Activated CD8-positive, alpha-beta memory T cell treated with anti-CD3 and anti-CD28 coated beads for 24 hours (primary cell): Measurements from ENCODE around the gene LAMA5.

Source experiments
- DNase-seq: peaks from one replicate; pipeline ENCODE4 v3.0.0-alpha.2; 2020

The LAMA5 gene

GRCh38 chr20:62311832-62312661 is 55.1 kb downstream of the LAMA5 start:
- no peak for DNase-seq

- no peak for DNase-seq
Measured at GRCh38 chr20:62311150-62311549, 56.0 kb downstream of the LAMA5 start.

DNA sequence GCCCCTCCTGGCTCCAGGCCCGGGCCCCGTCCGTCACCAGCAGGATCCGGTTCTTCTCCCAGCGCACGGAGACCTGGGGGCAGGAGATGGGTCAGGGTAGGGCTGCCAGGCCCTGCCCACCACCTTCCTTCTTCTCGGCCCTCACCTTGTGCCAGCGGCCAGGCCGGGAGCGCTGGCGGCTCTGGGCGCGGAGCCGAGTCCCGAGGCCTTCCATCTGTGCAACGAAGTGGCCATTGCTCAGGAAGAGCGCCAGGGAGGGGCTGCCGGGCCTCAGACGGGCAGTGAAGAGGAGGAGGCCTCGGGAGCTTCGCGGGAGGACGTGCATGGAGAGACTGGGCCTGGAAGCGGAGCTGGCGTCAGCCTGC is 56.4 kb downstream of the LAMA5 start:
- no peak for DNase-seq

DNA sequence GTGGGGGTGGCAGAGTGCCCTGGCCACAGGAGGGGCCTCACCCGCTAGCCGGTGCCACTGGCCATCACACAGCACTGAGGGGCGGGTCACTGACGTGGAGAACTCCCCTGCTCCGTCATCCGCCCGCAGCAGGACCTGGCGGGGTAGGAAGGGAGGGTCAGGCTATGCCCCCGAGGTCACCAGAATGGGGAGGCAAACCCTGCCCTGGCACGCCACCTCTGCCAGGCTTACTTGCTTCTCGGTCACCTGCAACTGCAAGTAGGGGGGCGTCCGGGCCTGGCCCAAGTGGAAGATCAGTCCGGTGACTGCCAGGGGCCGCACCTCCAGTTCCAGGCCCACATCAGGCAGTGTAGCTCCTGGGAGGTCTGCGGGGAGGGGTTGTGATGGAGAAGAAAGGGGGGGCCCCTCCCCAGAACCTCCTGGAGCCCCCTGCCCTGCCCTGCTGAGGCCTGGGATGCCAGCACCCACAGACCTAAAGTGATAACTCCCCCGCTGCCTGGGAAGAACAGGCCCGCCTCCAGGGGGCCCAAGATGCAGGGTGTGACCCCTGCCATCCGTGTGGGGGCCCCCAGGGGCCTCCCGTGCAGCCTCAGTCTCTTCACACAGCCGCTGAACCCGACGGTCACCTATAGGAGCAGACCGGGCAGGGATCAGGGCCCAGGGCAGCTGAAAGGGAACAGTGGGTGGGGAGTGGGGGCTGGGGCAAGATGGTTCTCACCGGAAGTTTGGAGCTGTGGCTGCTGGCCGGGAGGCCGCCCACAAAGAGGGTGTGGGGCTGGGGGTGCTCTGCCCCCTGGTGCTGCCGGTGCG is 57.0 kb downstream of the LAMA5 start:
- no peak for DNase-seq

DNA sequence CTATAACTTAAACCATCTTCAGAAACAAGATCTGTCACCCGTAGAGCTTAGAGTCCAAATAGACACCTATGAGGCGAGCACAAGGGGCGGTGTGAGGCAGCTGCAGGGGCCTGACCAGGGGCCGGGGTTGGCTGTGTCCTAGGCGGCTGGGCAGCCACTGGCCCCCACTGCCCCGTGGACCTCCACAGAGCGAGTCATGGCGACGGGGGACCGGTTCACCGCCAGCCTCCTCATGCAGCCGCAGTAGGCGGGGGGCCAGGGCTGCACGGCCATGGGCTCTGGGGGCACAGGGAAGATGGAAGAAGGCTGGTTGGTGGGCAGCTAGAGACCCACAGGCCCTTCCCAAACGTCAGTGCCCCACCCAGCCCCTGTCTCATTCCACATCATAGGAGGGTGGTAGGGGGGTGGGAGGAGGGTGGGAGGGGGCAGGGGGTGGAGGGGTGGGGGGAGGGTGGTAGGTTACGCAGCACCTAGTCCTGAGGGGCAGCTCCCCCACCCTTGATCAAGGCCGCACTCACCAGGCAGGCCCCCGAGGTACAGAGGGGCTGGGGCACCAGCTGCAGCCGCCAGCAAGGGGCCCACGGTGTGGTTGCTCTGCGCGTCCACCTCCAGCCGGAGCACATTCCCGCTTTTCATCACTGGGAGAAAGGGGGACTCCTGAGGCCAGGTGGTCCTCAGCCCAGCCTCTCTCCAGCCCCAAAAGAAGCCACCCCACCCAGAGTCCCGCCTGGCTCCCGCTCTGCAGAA is 57.7 kb downstream of the LAMA5 start:
- no peak for DNase-seq

- DNase-seq, result no peak
Measured at GRCh38 chr20:62308102-62308822, 58.9 kb downstream of the LAMA5 start.

- DNase-seq, result no peak
Measured at GRCh38 chr20:62307226-62308101, 59.6 kb downstream of the LAMA5 start.

DNA sequence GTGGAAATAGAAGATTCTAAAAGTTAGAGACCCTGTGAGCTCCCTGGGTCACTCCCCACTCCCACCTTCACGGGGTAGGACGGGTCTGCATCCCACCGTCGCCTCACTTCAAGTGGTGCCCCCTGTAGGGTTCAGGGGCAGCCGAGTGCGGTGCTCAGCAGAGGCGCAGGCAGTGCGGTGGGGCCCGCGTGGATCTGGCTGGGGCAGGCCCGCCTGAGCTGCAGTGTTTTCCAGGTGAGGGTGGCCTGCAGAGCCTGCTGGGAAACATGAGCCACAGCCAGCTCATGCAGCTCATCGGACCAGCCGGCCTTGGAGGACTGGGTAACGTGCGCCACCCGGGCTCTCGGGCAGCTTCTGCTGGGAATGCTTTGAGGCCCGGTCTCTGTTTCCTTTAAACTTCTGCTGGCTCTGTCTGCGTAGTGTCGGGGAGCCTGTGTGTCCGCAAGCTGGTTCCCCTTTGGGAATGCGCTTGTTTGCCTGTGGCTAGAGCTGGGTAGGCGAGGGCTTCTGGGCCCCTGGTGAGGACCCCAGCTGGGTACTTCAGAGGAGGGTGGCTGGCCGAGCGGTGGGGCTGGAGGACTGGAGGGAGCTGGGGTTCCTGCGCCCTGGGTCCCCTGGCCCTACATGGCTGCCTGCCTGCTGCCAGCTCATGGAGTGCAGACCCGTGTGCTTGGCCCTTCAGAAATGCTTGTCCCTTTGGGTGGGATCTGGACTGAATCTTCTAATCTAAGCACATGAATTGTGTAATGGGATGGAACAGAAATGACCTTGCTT is 60.5 kb downstream of the LAMA5 start:
- no peak for DNase-seq

- no peak for DNase-seq
Measured at GRCh38 chr20:62305765-62306413, 61.2 kb downstream of the LAMA5 start.

DNA sequence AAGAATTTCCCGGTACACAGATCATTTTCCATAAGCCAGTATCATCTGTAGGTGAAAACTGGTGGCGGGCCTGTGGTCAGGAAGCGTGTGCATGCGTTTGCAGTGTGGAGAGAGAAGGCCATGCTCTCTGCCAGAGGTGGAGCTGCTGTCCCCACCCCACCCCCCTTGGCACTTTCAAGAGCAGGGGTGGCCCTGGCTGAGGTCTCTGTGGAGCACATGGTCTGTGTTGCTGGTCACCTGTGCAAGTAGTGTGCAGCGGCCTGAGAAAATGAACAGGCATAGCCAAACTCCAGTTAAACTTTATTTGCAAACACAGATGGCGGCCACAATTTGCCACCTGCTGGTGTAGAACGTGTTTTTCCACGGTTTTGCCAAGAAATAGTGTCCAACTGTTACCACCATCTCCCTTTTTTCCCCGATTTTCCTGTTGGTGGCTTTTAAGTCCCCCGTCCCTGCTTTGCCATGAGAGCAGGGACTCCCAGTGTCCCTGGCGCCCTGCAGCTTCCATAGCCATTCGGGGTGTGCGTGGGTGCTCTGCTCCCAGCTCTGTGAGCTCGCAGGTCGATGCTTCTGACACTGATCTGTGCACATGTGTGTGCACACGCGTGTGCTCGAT is 61.9 kb downstream of the LAMA5 start:
- no peak for DNase-seq

DNA sequence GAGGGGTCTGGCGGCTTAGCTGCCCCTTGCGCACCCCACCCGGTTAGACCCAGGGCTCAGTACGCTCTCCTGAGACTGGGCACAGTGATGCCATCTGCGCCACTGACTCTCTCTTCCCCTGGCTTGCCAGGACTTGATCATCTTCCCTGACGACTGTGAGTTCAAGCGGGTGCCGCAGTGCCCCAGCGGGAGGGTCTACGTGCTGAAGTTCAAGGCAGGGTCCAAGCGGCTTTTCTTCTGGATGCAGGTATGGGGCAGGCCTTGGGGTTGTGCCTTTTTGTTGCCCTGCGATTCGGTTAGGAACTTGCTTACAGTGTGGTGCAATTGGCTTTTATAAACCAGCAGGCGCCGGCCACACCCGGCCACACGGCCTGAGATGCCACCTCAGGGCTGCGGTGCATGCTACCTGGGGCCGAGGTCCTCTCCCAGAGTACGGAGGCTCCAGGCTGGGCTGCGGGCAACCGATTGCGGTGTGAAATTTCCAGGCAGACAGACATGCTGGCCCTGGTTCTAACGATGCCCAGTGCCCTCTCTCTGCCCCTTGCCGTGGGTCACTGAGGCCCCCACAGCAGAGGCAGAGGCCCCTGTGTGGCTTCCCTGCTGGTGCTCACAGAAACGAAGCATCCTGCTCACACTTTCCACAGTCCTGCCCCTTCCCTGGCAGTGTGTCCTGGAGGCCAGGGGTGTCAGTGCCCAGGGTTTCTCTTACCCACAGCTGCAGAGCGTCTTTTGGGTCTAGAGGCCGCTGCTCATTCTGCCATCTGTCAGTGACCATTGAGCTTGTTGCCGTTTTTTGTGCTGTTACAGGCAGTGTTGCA is 62.6 kb downstream of the LAMA5 start:
- no peak for DNase-seq

GRCh38 chr20:62303340-62304226 is 63.5 kb downstream of the LAMA5 start:
- DNase-seq, result peak; percentile 66

DNA sequence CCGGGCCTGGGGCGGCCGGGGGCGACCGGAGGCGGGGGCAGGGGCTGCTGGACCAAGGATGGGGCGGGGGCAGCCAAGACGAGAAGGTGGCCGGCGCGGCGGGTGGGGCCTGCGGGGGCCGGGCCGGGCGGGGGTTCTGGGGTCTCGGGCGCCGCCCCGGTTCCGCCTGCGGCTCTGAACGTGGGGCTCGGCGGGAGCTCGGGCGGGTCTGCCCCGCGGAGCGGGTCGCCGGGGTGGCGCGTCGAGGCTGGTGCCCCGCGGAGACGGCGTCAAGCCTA is 64.1 kb downstream of the LAMA5 start:
- DNase-seq, result no peak

DNA sequence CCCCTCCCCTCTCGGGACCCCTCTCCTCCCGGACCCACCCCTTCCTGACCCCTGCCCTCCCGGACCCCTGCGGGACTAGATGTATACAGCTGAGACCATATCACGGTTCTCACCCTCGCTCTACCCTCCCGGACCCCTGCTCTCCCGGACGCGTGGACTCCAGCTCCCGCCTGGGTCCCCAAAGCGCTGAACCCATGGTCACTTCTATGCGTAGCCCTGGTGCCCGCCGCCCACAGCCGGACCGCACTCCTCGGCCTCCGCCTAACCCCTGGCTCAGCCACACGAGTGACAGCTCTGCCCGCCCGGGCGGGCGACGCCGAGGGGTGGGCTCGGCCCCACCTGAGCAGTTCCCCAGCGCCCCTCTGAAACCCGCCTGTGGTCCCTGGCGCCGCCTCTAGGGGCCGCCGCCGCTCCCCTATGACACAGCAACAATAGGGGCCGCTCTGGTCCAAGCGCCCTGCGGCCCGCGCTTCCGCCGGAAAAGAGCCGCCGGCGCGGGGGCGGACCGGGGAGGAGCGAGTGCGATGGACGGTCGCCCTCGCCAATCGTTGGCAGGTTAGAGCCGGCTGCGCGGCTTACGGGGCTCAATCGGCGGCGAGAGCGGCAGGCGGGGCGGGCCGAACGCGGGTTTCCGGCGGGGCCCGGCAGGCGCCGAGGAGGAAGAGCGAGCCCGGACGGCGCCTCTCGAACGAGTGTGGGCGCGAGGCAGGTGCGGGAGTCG is 64.6 kb downstream of the LAMA5 start, which contains the start of gene ADRM1:
TSS of gene ADRM1 (plus strand) at position 657 of the 721 bp plus-strand sequence. CDS start 572 bp downstream, outside the sequence.
- DNase-seq, result peak; percentile 99

DNA sequence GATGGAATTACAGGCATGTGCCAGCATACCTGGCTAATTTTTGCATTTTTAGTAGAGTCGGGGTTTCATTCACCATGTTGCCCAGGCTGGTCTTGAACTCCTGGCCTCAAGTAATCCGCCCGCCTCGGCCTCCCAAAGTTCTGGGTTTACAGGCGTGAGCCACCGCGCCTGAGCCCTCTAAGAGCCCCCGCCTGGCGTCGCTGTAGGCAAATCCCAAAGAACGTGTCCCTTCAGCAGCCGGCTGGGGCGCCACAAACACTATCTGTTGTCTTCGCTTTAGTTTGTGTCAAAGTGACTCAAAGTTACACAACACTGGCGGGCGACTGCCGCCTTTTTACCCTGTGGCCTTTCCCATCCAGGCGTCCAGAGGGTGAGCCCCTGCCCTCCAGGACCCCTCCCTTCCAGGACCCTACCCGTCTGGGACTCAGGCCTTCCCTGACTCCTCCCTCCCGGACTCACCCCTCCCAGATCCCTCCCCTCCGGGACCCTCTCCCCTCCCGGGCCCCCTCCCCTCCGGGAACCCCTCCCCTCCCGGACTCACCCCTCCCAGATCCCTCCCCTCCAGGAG is 65.3 kb downstream of the LAMA5 start:
- DNase-seq, result peak; percentile 91

DNA sequence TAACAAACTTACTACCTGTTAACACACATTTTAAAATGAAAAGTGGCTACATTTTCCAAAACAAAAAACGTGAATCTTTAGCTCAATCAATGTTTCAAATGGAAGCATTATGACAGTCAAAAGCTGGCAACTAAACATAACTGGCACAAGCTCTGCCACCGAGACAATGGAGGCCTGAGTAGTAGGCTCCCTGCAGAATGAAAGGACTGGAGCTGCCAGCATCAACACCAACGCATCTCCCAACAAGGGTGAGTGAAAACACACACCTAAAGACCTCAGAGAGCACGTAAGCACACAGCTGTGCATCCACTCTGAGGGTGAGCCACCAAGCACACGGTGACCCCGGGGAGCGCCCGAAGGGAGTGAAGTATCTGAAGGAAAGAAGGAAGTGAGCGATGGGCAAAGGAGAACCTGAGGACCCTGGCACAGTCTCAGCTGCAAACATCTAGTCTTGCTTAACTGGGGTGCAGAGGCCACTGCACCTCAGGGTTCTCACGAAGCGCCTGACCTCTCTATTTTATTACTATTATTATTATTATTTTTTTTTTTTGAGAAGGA is 65.9 kb downstream of the LAMA5 start:
- DNase-seq, result no peak

- DNase-seq, result no peak
Measured at GRCh38 chr20:62300319-62300718, 66.8 kb downstream of the LAMA5 start.
